Iris pigment epithelial cell (primary cell): ENCODE measurements around the gene AMFR.

Experiments used
- DNase-seq: peaks from one replicate; pipeline ENCODE4 v3.0.0-alpha.2; 2011; ENCODE audit warnings: low read depth

The AMFR gene

GRCh38 chr16:56425439-56425832 lies at the start of gene AMFR:
Gene AMFR, minus strand, starts transcription at chr16:56425545. Its CDS starts 218 bp downstream, at chr16:56425327.
- peak; percentile 78 for DNase-seq

- no peak for DNase-seq
Observed at GRCh38 chr16:56470666-56471065, 45.3 kb upstream of the AMFR start.

GRCh38 chr16:56470232-56470631 lies 44.9 kb upstream of the AMFR start:
- no peak for DNase-seq

GRCh38 chr16:56469748-56470147 lies 44.4 kb upstream of the AMFR start:
- no peak for DNase-seq

- DNase-seq: no peak
Observed at GRCh38 chr16:56468800-56469199, 43.5 kb upstream of the AMFR start.

DNA sequence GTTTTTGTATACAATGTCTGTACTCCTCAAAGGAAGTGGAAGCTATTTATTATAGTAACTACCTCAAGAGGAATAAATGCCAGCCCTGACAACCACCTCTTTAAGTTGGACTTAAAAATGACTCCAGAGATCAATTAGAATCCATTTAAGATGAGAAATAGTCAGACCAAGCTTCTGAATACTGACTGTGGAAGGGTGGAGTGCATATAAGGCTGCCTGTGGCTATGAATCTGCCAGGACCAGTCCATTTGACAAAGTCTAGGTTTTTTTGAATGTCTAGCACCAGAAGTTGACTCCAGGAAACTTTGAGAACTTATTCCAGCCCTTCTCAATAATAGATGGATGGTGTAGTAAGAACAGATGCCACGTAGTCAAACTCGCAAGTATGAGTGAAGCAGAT lies 41.0 kb upstream of the AMFR start:
- no peak for DNase-seq

DNA sequence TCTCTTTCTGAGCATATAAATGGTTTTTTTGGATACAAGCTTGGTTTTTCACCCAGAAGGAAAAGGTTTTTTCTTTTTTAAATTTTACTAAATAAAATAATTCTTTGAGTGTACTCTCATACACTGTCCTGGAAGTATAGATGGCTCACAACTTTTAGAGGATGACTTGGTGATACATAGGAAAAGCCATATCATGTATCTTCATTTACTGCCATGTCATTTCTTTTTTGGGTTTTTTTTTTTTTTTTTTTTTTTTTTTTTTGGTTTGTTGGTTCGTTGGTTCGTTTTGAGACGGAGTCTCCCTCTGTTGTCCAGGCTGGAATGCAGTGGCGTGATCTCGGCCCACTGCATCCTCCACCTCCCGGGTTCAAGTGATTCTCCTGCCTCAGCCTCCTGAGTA lies 37.8 kb upstream of the AMFR start:
- no peak for DNase-seq

- no peak for DNase-seq
Observed at GRCh38 chr16:56462064-56462796, 36.9 kb upstream of the AMFR start.

DNA sequence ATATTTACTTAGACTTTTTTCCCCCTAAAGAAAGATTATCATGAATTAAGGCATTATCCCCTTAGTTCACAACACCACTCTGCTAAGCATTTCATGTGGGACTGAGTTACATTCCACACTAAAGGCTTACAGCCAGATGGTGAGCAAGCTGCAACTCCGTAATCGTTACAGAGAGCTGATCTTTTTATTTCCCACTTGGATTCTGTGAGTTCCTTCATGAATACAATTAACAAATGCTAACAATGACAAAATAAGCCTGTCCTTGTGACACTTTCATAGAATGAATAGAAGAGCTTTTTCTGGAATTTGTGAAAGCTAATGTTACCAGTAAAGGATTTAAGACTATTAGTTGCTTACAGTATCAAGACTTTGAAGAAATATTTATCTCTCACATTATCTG lies 34.8 kb upstream of the AMFR start:
- no peak for DNase-seq

GRCh38 chr16:56457927-56458470 lies 32.7 kb upstream of the AMFR start:
- no peak for DNase-seq

DNA sequence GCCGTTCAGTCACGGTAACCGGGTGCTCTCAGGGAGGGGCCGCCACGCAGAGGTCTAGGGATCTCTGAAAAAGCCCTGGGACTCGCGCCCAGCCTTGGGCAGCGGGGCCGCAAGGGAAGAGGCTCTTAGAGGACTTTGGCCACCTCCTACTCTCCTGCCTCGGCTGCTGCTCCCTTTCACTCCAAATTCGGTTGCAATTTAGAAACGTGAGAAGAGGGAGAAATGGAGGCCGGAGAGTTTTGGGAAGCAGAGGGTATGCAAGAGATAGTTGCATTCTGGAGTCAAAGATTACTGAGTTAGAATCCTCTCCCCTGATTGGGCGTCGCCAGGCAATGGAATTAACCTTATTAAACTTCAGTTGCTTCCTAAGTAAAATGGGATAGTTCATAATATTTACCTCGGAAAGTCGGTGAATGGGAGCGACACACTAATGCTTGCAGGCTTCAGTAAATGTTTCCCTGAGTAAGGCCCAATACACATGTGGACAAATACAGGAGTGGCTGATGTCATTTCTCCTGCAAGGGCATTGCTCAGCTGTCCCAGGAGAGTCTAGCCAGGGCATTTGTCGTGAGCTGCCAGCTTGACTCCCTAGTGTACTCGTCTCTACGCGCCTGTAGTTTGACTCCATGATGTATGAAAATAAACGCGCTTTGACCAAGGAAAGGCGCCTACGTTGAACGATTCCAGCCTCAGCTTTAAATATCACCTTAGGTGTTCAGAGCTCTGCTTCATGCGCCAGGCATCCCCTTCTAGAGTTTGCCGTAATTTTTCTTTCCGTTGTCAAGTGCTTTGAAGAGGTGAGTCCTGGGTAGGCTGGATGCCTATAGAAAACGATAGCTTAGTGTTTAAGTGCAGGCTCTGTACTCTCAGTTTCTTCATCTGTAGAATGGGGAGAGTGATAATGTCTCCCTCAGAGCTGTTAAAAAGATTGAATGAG lies 26.7 kb upstream of the AMFR start:
- DNase-seq: peak; percentile 52

DNA sequence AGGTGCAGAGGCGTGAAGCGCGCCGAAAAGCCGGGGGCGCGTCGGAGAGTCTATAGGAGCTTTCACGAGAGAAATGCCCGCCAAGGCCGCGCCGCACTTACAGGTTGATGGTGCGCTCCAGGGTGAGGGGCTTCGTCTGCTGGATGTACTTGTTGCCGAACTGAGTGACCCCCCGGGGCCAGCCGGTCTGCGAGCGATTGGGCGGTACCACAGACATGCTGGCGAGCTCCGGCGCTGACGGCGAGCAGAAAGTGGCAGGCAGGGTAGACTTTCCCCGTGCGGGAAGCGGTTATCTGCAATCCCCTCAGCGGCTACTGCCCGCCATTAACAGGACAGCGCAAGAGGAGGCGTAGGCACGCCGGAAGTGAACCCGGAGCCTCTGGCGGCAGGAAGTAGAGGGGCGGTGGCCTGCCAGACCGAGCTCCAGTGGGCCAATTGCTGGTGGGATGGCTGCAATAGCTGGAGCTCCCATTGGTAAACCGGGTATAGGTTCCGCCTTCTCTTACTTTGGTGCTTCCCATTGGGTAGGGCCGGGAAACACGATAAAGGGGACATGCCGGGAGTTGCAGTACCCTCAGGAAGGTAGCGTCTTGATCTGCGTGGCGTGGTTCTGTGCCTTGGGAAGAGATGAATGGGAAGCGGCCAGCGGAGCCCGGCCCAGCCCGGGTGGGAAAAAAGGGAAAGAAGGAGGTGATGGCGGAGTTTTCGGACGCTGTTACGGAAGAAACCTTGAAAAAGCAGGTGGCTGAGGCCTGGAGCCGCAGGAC lies 25.8 kb upstream of the AMFR start, which contains the start of the genes NUDT21 and OGFOD1:
TSS of gene NUDT21 (minus strand) at position 347 of the 767 bp plus-strand sequence. CDS start at position 217, 130 bp downstream.
TSS of gene OGFOD1 (plus strand) at position 569 of the 767 bp plus-strand sequence. CDS start at position 628, 59 bp downstream.
- DNase-seq: peak; percentile 99

- peak; percentile 31 for DNase-seq
Observed at GRCh38 chr16:56450275-56450985, 25.1 kb upstream of the AMFR start.

GRCh38 chr16:56448005-56448404 lies 22.7 kb upstream of the AMFR start:
- DNase-seq: no peak

DNA sequence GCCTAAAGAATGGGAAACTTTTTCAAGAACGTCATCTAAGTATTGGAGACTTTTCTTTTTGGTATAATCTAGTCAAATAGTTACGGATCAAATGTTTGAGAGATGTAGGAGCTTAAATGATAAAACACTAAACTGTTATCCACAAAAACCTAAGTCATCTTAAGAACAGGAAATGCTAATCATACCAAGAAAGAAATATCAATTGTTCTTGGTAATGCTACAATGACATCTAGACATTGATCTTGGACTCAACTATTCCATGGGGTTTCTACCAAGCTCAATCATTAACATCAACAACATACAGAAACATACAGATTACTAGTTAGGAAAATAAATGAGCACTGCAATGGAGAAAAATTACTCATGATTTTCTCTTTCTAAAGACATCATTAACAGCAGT lies 21.9 kb upstream of the AMFR start:
- no peak for DNase-seq

DNA sequence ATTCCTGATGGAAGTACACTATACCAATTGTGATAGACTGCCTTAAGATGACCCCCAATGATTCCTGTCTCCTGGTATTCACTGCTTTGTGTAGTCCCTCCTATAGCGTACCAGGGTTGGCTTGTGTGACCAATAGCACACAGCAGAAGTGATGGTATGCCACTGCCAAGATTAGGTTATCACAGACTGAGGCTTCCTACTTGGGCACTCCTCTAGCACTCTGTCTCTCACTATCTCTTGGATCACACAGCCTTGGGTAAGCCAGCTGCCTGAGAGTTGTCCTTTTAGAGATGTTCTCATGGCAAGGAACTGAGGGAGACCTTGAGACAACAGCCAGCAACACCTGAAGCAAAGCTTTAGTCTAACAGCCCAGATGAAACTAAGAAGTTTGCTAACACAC lies 12.7 kb upstream of the AMFR start:
- DNase-seq: no peak

DNA sequence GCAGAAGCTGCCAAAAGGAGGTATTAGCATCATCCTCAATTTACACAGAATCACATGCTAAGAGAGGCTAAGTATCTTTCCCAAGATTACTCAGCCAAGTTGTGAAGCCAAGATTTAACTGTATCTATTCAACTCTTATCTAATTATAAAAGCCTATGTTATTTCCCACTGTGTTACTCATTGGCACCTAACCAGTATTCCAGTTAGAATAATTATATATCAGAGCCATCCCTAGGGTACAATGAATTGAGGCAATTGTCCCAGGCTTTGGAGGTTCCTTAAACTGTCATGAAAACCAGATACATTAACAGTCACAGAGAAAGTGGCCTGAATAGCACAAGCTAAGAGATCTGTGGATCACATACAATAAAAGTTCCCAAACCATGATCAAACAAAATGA lies 10.9 kb upstream of the AMFR start:
- DNase-seq: no peak

DNA sequence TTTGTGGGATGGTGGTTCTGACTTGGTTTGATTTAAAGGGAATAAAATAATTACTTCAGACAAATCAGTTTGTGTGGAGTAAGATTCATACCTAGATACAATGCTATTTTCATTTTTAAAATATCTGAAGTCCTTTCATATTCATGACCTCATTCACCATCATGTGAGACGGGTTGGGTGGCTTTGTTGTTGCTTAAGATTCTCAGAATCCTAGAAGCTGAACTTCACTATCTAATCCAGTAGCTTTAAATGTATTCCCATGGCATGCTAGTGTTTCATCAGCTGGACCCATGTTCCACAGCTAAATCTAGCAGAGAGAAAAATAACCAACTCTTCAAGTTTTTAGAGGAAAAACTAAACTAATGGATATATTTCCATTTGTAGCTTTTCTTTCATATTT lies 2.7 kb upstream of the AMFR start:
- DNase-seq: peak; percentile 57

DNA sequence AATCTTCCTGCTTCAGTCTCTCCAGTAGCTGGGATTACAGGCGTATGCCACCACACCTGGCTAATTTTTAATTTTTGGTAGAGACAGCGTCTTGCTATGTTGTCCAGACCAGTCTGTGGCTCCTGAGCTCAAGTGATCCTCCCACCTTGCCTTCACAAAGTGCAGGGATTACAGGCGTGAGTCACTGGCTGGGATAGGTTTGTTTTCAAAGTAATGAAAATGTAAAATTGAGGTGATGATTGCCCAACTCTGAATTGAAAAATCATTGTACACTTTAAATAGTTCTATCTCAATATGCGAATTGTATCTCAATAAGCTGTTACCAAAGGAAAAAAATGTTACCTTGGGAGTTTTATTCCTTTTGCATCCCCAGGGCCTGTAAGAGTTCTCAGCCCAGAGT lies 1.2 kb upstream of the AMFR start:
- peak; percentile 72 for DNase-seq

DNA sequence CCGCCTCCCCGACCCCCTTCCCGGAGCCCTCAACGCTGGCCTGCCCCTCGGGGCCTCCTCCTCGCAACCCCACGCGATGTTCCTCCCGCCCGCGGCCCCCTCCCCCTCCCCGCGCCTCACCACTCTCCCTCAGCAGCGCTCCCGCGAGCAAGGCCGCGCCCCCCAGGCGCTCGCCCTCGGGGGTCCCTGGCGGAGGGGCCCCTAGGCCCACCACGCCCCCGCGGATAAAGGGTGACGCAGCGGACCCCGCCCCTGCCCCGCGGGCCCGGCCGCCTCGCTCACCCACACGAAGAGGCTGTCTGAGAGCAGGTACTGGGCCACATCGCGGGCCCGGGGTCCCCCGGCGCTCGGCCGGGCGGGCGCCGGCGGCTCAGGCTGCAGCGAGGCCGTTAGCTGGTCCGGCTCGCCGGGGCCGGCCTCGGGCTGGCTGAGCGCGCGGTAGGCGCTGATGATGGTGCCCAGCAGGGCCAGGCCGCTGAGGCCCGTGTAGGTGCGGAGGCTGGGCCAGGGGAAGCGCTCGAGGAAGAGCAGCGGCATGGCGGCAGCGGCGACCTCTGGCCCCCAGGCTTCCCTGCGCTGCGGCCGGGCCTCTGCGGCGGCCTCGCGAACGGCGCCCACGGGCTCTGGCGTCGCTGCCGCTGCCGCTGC lies 430 bp downstream of the AMFR start:
- no peak for DNase-seq

GRCh38 chr16:56424404-56424764 lies 961 bp downstream of the AMFR start:
- DNase-seq: peak; percentile 12
